HG03139 (cell line): ENCODE results near the gene COX17.

ENCODE experiments used
- ATAC-seq: cut with Tn5 transposase; IDR thresholded peaks from one replicate; pipeline ENCODE4 v1.9.1; 2021; ENCODE audit not compliant: unreplicated experiment

COX17 gene

GRCh38 chr3:119675188-119675874, 1.9 kb downstream of the COX17 start:
- ATAC-seq, result no peak

GRCh38 chr3:119673875-119674274, 3.3 kb downstream of the COX17 start:
- ATAC-seq, result no peak

GRCh38 chr3:119672776-119673175, 4.4 kb downstream of the COX17 start:
- ATAC-seq, result no peak

- no peak for ATAC-seq
These were observed 7.2 kb downstream of the COX17 start for GRCh38 chr3:119669906-119670570.

GRCh38 chr3:119665954-119666559, 11.1 kb downstream of the COX17 start:
- ATAC-seq, result no peak

GRCh38 chr3:119664850-119665379, 12.3 kb downstream of the COX17 start:
- no peak for ATAC-seq

GRCh38 chr3:119664370-119664769, 12.8 kb downstream of the COX17 start:
- no peak for ATAC-seq

- no peak for ATAC-seq
These were observed 13.3 kb downstream of the COX17 start for GRCh38 chr3:119663885-119664284.

GRCh38 chr3:119662604-119663373, 14.4 kb downstream of the COX17 start:
- no peak for ATAC-seq

GRCh38 chr3:119660474-119661440, 16.4 kb downstream of the COX17 start, which contains the start of gene POPDC2:
TSS of gene POPDC2 (minus strand) at chr3:119660589. CDS start at chr3:119660423, 166 bp downstream.
- no peak for ATAC-seq

- no peak for ATAC-seq
These were observed 17.5 kb downstream of the COX17 start for GRCh38 chr3:119659606-119660291.

- ATAC-seq, result no peak
These were observed 18.2 kb downstream of the COX17 start for GRCh38 chr3:119658994-119659393.

- no peak for ATAC-seq
These were observed 19.1 kb downstream of the COX17 start for GRCh38 chr3:119657887-119658702.

- no peak for ATAC-seq
These were observed 23.3 kb downstream of the COX17 start for GRCh38 chr3:119653876-119654275.

- no peak for ATAC-seq
These were observed 24.7 kb downstream of the COX17 start for GRCh38 chr3:119652306-119653033.

- no peak for ATAC-seq
These were observed 27.4 kb downstream of the COX17 start for GRCh38 chr3:119649761-119650160.

- no peak for ATAC-seq
These were observed 29.2 kb downstream of the COX17 start for GRCh38 chr3:119647843-119648575.
